Glomerular endothelial cell (primary cell): Measurements from ENCODE around the gene PRM3. TPM values are rescaled to one million over a fixed set of nuclear protein-coding genes. Genes with fewer than 3 reads are reported as not detected.

Experiments used
- DNase-seq: peaks from one replicate; pipeline ENCODE4 v3.0.0-alpha.2; 2011; ENCODE audit warnings: low read depth, low spot score; ENCODE audit errors: extremely low read depth
- total RNA-seq: library from RNA; depleted of rRNA; stranded (reverse); fragments of >200 nt; gene quantifications from 2 replicates; pipeline ENCODE4 v1.2.3, GENCODE V29; 2015

Gene PRM3
- total RNA-seq, 1 donor from 2014 or later, result not detected

DNA sequence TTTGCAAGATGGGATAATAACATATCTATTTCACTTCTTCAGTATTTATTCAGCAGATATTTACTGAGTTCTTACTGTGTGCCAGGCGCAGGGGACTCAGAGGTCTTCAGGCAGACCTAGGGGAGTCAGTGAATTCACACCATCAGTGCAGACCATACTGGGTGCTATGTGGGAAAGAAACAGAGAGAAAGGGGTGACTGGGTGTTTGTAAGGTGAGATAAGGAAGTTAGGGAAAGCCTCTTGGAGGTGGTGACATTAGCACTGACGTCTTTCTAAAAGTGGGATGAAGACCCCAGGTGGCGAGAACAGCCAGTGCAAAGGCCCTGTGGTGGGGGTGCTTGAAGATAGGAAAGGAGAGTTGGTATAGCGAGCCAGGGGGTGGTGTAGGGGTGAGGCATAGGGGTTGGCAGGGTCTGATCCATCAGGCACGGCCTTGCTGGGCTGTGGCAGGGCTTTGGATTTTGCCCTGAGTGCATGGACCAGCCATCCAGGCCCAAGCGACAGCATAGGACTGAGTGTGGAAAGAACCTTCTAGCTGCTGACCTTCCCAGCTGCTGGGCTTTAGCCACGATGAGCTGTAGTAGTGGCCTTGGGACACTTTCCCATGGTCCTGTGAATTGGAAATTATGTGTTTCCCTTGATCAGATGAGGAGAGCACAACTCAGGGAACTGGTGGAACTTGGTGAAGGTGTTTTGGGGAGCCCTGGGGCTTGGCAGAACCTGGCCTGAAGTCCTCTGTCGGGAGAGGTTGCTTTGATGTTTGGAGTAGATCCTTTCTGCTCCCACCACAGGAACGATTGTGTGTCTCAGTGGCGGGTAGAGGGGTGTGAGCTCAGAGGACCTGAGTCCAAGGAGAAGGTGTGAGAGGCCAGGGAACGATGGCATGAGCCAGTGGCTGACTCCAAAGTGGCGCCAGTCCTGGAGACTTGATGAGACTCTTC is 13.5 kb downstream of the PRM3 start:
- DNase-seq, result no peak

DNA sequence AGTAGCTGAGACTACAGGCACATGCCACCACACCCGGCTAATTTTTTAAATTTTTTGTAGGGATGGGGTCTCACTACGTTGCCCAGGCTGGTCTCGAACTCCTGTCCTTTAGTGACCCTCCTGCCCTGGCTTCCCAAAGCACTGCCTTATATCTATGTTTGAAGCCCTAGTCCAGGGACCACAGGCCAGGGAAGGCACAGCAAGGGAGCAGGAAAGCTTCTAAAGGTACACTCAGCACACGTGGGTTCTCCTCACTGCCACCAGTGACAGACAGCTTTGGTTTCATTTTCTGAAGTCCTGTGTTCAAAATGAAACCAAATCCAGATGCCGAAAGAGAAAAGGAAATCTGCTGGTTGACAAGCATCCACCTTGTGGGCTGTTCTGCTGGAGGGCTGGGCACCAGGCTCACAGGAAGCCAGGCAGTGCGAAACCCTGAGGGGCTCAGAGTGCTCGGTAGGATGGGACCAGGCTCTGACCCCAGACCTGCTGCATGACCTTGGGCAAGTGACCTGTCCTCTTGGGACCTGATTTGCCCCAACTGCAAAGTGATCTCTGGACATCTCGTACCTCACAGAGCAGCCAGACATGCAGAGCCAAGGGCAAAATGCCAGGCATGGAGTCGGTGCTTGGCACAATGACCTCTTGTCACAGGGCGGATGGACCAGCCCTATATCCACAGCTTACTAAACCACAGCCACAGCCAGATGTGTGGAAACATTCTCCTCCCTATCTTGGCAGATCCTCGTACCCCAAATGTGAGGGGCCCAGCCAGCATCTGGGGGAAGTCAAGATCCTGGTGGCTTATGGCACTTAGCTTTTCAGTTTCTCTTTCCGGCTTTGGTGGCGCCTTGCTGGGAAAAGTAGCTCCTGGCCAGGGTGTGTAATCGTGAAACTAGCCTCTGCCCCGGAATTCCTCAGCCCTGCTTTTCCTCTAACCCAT is 14.6 kb downstream of the PRM3 start:
- DNase-seq, result no peak

DNA sequence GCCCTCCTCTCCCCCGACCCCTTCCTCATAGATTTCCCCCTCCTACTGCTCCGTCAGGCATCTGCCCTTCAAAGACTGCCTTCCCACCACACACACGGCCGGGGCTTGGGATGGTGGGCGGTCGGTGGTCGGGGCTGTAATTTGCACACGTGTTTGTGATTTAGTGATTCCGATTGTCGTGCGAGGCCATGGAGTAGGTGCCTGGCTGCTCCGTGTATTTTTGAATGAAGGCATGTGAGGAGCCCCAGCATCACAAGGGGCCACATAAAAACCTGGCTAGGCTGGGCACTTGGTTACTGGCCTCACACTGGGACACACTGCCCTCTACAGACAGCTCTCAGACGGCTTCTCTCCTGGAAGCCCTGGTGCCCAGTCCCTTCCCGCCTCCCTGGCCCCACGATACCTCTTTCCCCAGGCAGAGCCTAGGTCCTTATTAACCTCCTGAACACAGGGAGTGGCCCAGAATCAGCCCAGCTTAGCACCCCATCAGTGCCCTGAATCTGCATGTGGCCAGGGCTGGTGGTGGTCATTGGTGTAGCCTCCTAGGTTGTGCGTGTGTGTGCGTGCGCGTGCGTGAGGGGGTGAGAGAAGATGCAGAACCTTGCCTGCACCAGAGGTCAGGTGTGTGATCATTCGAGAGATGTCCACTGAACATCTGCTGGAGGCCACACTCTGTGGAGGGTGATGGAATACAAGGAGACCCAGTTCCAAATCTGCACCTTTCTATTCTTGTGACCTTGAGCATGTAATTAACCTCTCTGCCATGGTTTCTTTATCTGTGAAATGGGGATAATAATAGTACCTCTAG is 16.1 kb downstream of the PRM3 start:
- DNase-seq, result peak; percentile 47

DNA sequence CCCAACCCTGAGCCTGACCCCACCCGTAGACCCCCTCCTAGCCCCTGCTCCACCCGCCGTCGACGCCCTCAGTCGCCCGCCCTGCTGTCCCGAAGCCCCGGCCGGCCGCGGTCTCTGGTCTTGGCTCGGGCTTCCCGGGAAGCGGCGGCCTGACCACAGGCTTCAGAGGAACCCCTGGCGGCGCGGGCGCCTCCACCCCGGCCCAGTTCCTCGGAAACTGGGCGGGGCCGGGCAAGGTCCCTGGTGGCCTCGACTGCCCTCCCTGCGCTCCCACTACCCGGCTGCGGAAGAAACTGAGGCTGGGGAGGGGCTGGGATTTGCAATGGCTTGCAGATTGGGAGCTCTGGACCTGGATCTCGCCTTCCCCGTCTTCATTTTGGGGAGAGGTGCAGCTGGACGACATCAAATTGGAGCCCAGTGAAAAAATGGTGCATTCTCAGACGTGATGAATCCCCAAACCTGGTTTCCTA is 16.7 kb downstream of the PRM3 start:
- no peak for DNase-seq

DNA sequence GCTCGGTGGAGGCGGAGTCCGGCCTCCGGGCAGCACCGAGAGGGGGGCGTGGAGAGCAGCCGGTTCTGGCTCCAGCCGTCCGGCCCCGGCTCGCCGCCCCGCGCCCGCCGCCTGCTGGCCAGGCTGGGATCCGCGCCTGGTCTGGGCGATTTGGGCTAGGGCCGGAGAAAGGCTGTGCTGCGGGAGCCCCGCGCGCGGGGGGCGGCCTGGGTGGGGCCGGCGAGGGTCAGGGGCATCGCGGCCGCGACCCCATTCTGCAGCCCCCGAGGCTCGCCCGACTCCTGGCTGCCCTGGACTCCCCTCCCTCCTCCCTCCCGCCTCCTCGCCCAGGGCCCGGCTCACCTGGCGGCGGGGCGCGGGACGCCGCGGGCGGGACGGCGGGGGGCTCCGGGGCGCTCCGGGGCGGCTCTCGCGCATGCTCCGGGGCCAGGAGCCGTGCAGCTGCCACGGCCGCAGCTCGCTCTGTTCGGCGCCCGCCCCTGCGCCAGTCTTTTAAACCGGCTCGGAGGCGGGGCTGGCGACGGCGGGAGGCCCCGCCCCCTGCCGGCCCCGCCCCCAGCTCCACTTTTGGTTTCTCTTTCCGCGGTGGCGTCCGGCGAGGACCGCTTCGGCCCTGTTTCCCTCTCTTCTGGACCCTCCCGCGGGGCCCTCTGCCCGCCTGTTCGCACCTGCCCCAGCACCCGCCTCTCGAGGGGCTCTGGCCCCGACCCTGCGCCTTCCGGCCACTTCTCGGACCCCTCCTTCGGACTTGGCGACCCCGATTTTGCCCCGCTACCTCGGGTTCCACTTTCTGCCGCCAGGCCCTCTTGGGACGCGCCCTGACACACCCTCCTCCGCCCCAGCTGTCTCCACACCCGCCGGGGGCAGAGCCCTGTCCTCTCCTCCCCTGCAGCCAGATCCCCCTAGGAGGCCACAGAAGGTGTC is 17.4 kb downstream of the PRM3 start, which contains the start of gene SOCS1:
Gene SOCS1, minus strand, starts transcription at position 468 of the 924 bp plus-strand sequence. CDS start 726 bp downstream, outside the sequence.
- no peak for DNase-seq

DNA sequence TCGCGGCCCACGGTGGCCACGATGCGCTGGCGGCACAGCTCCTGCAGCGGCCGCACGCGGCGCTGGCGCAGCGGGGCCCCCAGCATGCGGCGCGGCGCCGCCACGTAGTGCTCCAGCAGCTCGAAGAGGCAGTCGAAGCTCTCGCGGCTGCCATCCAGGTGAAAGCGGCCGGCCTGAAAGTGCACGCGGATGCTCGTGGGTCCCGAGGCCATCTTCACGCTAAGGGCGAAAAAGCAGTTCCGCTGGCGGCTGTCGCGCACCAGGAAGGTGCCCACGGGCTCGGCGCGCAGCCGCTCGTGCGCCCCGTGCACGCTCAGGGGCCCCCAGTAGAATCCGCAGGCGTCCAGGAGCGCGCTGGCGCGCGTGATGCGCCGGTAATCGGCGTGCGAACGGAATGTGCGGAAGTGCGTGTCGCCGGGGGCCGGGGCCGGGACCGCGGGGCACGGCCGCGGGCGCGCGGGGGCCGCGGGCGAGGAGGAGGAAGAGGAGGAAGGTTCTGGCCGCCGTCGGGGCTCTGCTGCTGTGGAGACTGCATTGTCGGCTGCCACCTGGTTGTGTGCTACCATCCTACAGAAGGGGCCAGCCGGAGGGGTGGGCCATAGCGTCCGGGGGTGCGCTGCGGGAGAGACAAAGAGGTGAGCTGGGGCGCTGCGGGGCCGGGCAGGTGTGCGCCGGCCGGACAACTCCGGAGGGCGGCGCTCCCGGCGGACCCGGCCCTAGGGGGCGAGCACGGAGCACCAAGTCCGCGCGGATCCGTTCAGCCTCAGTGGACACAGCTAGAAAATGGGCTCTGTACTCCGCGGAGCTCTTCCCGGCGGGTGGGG is 18.3 kb downstream of the PRM3 start:
- no peak for DNase-seq

DNA sequence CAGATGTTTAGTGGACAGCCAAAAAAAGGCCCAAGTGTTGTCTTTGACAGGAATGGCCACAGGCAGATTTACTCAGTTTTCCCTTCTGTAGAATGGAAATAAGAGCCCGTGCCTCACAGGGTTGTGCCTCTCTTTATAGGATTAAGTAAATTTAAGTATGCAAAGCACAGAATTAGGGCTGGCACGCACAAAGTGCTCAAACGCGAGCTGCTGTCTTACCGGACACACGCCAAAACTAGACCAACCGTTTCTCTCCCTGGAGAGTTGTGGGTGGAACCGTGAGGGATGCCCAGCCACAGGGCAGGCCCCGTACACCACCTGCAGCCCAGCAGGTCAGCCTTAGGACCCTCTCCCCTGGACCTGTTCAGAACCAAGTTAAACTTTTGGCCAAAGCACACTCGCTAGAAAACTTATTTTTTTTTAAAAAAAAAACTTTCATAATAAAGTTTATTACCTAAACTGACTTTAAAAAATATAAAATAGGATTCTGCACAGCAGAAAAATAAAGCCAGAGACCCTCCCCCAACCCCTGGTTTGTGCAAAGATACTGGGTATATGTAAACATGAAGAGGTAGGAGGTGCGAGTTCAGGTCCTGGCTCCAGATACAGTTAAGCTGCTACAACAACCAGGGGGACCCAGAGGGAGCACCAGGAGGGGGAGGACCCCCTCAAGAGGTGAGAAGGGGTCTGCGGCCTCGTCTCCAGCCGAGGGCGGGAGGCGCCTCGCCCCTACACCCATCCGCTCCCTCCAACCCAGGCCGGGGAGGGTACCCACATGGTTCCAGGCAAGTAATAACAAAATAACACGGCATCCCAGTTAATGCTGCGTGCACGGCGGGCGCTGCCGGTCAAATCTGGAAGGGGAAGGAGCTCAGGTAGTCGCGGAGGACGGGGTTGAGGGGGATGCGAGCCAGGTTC is 19.2 kb downstream of the PRM3 start:
- no peak for DNase-seq

DNA sequence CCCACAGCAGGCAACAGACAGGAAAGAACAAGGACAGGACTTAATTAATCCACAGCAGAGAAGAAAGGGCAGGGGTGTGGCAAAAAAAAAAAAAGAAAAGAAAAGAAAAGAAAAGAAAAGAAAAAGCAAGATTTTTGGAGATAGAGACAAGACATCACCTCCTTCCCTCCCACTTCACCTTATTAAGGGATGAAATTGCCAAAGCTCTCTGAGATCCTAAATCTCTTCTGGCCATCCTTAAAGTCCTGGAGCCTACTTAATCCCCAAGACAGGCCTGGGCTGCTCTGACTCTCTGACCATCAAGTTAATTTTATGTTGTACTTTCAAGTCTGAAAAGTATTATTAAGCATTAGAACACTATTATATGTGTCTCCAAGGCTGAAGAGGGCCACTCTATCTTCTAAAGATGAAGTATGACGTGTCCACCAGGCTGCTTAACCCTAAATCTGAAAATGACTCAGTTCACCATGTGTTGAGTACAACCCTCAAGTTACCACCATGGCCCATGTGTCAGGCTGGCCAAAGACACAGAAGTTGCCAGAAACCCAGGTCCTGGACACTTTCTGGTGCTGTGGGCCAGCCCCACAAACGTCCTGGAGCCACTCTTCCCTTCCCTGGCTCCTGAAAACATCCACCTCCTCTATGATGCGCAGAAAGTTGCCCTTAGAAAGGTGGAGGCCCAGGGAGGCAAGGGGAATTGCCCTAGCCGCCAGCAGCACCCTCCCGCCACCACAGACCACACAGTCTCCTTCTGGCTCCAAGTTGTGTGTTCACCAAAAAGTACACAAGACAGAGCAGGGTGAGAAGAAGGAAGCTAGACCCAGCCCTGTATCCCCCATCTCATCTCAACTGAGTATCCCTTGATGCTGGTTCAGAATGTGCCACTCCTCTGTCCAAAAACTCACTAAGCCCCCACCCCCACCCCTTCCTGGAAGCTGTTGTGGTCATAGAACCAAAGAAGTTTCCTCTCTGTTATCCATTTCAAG is 20.1 kb downstream of the PRM3 start:
- DNase-seq, result no peak

DNA sequence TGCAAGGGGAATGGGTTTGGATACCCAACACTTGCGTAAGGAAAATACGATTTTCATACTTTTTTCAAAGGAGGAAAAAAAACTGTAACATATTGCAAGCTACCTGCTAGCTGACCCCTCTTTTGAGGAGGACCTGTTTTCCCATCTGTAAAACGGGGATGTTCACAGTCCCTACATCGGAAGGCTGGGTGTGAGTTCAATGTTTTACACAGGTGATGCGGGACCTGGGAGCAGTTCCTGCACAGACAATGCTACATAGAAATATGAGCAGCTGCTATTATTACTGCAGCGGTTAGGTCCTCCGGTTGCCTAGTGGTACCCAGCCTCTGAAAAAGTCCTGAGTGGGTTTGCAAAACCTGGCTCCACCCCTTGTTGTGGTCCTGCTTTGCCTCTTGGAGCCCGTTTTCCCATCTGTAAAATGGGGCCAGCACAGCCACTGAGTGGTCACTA is 20.9 kb downstream of the PRM3 start:
- no peak for DNase-seq

DNA sequence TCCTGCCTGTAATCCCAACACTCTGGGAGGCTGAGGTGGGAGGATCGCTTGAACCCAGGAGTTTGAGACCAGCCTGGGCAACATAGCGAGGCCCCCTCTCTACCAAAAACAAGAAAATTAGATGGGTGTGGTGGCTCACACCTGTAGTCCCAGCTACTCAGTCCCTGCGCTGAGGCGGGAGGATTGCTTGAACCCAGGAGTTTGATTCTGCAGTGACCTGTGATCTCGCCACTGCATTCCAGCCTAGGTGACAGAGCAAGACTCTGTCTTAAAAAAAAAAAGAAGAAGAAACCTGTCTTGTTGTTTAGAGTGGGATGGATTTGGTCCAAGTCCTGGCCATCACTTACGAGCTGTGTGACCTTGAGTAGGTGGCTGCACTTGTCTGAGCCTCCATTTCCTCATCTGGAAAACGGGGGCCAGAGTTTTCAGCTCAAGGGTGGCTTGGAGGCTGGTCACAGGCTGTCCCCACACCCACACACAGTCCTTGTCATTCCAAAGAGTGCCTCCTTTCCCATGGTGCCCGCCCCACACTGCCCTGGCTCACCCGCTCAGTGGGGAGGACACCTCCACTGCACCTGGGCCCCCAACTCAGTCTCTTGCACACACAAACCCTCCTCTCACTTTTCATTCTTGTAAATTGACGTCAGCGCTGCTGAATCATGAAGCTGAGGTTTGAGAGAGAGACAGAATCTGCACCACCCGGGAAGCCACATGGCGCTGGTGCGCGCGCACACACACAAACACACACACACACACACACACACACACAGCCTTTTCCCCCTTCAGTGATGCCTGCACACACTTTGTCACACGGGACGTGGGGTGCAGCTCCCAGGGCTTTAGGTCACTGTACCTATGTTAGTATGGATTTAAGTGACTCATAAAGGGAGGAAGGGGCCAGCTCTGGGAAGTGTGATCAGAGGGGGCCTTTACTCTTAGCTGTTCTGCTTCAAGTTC is 21.6 kb downstream of the PRM3 start:
- no peak for DNase-seq

DNA sequence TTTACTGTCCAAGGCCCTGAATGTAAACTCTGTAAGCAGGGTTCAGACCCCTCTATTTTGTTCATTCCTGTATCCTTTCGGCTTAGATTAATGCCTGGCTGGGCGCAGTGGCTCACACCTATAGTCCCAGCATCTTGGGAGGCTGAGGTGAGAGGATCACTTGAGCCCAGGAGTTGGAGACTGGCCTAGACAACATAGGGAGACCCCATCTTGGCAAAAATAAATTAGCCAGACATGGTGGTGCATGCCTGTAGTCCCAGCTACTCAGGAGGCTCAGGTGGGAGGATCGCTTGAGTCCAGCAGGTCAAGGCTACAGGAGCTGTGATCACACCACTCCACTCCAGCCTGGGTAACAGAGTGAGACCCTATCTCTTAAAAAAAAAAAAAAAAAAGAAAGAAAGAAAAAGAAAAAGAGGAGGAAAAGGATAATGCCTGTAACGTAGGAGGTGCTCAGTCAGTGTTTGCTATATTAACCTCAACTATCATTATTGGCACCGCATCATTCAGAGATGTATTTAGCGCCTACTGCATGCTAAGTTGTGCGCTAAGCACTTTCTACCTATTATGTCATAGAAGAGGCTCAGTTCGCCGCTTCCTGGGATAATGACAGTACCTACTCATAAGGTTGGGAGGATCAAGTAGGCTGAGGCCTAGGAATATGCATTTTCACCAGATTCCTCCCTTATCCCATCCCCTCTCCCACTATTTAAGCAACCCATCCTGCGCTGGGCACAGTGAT is 22.5 kb downstream of the PRM3 start:
- DNase-seq, result no peak

DNA sequence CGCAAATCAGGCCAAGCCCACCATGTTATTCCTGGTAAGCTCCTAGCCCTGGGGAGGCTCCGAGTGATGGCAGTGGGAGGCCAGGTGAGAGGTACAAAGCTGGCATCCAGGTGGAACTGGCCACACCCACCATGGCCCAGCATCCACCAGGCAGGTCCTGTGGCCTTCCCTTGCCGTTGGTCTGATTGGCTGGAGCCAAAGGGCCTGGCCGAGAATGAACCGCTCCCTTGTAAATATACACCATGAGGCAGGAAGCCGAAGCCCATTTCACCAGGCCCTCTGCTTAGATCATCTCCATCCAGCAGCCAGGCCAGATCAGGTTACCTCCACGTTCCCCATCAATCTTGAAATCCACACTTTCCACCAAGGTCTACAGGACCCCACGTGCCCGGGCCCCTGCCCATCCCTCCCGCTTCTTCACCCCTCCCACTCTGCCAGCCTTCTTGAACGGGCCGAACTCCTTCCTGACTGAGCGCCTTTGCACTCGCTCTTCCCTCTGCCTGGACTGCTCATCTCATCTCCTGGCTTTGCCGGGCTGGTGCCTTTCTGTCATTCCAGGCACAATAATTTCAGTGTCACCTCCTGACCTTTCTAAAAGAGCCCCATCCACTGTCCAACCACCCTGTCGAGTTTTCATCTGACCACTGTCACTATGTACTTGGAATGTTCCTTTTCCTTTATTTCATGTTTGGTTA is 23.2 kb downstream of the PRM3 start:
- DNase-seq, result no peak

DNA sequence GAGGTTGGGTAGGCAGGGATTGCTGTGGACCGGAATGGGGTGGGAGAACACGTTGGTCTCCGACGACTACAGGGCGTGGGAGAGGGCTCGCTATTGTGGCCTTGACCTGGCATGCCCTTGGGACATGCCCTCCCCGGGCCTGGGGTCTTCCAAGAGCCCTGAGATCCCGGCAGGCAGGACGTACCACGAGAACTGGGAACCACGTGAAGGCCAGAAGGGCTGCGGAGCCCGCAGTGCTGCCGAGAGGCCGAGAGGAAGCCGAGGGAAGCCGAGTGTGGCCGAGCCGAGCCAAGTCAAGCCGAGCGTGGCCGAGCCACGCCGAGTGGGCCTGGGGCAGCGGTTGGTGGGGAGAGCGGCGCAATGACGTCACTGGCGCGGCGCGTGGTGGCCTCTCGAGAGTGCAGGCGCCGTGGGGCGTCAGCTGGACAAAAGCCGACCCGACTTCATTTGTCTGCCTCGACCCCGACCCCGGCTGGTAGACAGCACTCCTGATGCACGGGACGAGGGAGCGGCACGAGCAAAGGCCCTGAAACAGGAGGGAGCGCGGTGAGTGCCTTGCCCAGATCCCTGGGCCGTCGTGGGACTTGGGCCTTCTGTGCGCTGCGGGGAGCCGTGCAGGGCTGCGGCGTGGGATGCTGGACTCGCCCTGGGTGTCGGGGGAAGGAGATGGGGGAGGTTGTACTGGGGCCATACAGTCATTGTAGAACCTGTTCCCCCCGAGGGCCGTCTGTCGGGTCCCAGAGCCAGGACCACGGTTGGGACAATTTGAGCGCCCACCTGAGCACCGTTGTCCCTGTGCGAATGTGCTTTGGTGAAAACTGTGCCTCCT is 24.0 kb downstream of the PRM3 start:
- DNase-seq, result no peak
